Mesenteric fat pad (tissue), 1 donor: ENCODE results near the gene CCDC102A. TPM values are rescaled to one million over a fixed set of nuclear protein-coding genes. Genes with fewer than 3 reads are reported as not detected.

Experiments used
- DNase-seq: peaks from one replicate; pipeline ENCODE4 v3.0.0-alpha.2; 2020; ENCODE audit warnings: low spot score
- total RNA-seq: library from RNA; stranded (reverse); fragmentation: NEBNext Ultra II Directional; extraction: Animal tissue kit (Norgen Biotek cat#: 25700); gene quantifications from one replicate; pipeline ENCODE4 v1.2.1, GENCODE V29; 2021
- donor health status: DM: yes; HTN: yes; CAD: no.

CCDC102A gene
- total RNA-seq, 1 donor from 2014 or later, result 5.0 TPM

GRCh38 chr16:57538235-57538721, 1.9 kb upstream of the CCDC102A start:
- peak; percentile 47 for DNase-seq

GRCh38 chr16:57537581-57538234, 1.3 kb upstream of the CCDC102A start:
- peak; percentile 26 for DNase-seq

GRCh38 chr16:57537194-57537505, 779 bp upstream of the CCDC102A start:
- no peak for DNase-seq

GRCh38 chr16:57535680-57536305, 578 bp downstream of the CCDC102A start:
- peak; percentile 96 for DNase-seq

GRCh38 chr16:57534881-57535658, 1.3 kb downstream of the CCDC102A start:
- DNase-seq, result peak; percentile 88

GRCh38 chr16:57534337-57534880, 2.0 kb downstream of the CCDC102A start:
- DNase-seq, result no peak

GRCh38 chr16:57533431-57534336, 2.7 kb downstream of the CCDC102A start:
- peak; percentile 88 for DNase-seq

- peak; percentile 84 for DNase-seq
These were observed 4.1 kb downstream of the CCDC102A start for GRCh38 chr16:57532266-57532625.

GRCh38 chr16:57531635-57532265, 4.6 kb downstream of the CCDC102A start:
- DNase-seq, result peak; percentile 33

- DNase-seq, result peak; percentile 43
These were observed 5.2 kb downstream of the CCDC102A start for GRCh38 chr16:57531253-57531575.

- DNase-seq, result peak; percentile 87
These were observed 5.7 kb downstream of the CCDC102A start for GRCh38 chr16:57530522-57531252.

GRCh38 chr16:57530104-57530521, 6.3 kb downstream of the CCDC102A start:
- peak; percentile 83 for DNase-seq

- DNase-seq, result no peak
These were observed 6.8 kb downstream of the CCDC102A start for GRCh38 chr16:57529391-57530103.

GRCh38 chr16:57528499-57529390, 7.6 kb downstream of the CCDC102A start:
- DNase-seq, result no peak

- DNase-seq, result no peak
These were observed 8.6 kb downstream of the CCDC102A start for GRCh38 chr16:57527610-57528360.

GRCh38 chr16:57527027-57527426, 9.3 kb downstream of the CCDC102A start:
- no peak for DNase-seq

GRCh38 chr16:57526498-57526897, 9.9 kb downstream of the CCDC102A start:
- DNase-seq, result no peak
